ENCODE data around the gene ADAMTS12.

Gene ADAMTS12, protein sequence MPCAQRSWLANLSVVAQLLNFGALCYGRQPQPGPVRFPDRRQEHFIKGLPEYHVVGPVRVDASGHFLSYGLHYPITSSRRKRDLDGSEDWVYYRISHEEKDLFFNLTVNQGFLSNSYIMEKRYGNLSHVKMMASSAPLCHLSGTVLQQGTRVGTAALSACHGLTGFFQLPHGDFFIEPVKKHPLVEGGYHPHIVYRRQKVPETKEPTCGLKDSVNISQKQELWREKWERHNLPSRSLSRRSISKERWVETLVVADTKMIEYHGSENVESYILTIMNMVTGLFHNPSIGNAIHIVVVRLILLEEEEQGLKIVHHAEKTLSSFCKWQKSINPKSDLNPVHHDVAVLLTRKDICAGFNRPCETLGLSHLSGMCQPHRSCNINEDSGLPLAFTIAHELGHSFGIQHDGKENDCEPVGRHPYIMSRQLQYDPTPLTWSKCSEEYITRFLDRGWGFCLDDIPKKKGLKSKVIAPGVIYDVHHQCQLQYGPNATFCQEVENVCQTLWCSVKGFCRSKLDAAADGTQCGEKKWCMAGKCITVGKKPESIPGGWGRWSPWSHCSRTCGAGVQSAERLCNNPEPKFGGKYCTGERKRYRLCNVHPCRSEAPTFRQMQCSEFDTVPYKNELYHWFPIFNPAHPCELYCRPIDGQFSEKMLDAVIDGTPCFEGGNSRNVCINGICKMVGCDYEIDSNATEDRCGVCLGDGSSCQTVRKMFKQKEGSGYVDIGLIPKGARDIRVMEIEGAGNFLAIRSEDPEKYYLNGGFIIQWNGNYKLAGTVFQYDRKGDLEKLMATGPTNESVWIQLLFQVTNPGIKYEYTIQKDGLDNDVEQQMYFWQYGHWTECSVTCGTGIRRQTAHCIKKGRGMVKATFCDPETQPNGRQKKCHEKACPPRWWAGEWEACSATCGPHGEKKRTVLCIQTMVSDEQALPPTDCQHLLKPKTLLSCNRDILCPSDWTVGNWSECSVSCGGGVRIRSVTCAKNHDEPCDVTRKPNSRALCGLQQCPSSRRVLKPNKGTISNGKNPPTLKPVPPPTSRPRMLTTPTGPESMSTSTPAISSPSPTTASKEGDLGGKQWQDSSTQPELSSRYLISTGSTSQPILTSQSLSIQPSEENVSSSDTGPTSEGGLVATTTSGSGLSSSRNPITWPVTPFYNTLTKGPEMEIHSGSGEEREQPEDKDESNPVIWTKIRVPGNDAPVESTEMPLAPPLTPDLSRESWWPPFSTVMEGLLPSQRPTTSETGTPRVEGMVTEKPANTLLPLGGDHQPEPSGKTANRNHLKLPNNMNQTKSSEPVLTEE (N-terminal part only)

GRCh38 chr5:33891788-33892619, at the start of gene ADAMTS12:
TSS of gene ADAMTS12 (minus strand) at chr5:33891990. CDS start at chr5:33891856, 134 bp downstream.
- H3K4me1 ChIP-seq (ENCODE audit: low read length), result peaks cover 6% of the 10 kb centered on the region
- H4K20me1 ChIP-seq (ENCODE audit: insufficient read depth, low read length), result no peaks in the 10 kb centered on the region
- no peaks in the 10 kb centered on the region for H3K9me3 ChIP-seq (ENCODE audit: insufficient read depth, low read length)
- H3K4me3 ChIP-seq (ENCODE audit: low read length), result no peak within 1 kb of the TSS
- TF ChIP-seq EZH2phosphoT487 (IDR thresholded peaks at IDR 0.05; ENCODE audit: low read depth) (no peak), CTCF (IDR thresholded peaks at IDR 0.05; ENCODE audit: low read depth, low read length) (no peak)
- no peaks in the 10 kb centered on the region for H3K79me2 ChIP-seq (ENCODE audit: low read length)
- no peak within 1 kb of the TSS for H3K27ac ChIP-seq (ENCODE audit: low read length)
- no peaks in the 10 kb centered on the region for H3K27me3 ChIP-seq (ENCODE audit: low read depth, low read length)
- no peak within 1 kb of the TSS for H3K4me2 ChIP-seq (ENCODE audit: low read length)
- H3K36me3 ChIP-seq (replicated peaks; ENCODE audit: low read depth, low read length), result no peaks in the 10 kb centered on the region
- no peak within 1 kb of the TSS for H3K9ac ChIP-seq (ENCODE audit: low read length)
- no peak within 1 kb of the TSS for H2AFZ ChIP-seq (ENCODE audit: low read depth, low read length)

DNA sequence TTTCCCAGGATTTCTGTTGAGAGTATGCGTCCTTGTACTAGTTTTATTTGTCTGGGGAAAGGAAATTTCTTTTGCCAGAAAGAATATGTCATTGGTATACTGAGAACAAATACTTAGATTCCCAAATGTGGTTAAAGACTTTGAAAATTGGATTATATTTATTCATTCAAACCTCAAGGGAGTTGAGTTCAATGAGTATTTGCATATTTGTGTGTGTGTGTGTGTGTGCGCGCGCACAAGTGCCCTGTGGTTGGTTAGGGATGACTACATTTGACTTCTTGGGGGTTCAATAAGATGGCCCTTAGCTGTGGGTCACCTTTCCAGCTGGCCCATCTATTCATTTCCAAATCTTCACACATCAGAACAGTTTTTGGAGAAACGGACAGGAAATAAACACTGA, 49.3 kb upstream of the ADAMTS12 start:
- Histone ChIP-seq H3K4me3 (ENCODE audit: low read length) (no peak overlapping the region), H4K20me1 (ENCODE audit: insufficient read depth, low read length) (no peaks in the 10 kb centered on the region), H3K4me1 (ENCODE audit: low read length) (no peaks in the 10 kb centered on the region), H3K79me2 (ENCODE audit: low read length) (no peaks in the 10 kb centered on the region), H2AFZ (ENCODE audit: low read depth, low read length) (no peak overlapping the region), H3K36me3 (replicated peaks; ENCODE audit: low read depth, low read length) (no peaks in the 10 kb centered on the region), H3K9ac (ENCODE audit: low read length) (no peak overlapping the region), H3K9me3 (ENCODE audit: insufficient read depth, low read length) (no peaks in the 10 kb centered on the region), H3K27me3 (ENCODE audit: low read depth, low read length) (no peaks in the 10 kb centered on the region), H3K27ac (ENCODE audit: low read length) (no peak overlapping the region), H3K4me2 (ENCODE audit: low read length) (no peak overlapping the region)
- TF ChIP-seq CTCF (IDR thresholded peaks at IDR 0.05; ENCODE audit: low read depth, low read length) (no peak), EZH2phosphoT487 (IDR thresholded peaks at IDR 0.05; ENCODE audit: low read depth) (no peak)

- Histone ChIP-seq H3K27ac (ENCODE audit: low read length) (no peak overlapping the region), H3K27me3 (ENCODE audit: low read depth, low read length) (no peaks in the 10 kb centered on the region), H3K4me3 (ENCODE audit: low read length) (no peak overlapping the region), H3K9ac (ENCODE audit: low read length) (no peak overlapping the region), H3K79me2 (ENCODE audit: low read length) (no peaks in the 10 kb centered on the region), H3K4me1 (ENCODE audit: low read length) (0 out of 2 replicates have a peak, but pooled peaks cover under 1% of the 10 kb centered on the region), H3K36me3 (replicated peaks; ENCODE audit: low read depth, low read length) (no peaks in the 10 kb centered on the region), H4K20me1 (ENCODE audit: insufficient read depth, low read length) (no peaks in the 10 kb centered on the region), H3K4me2 (ENCODE audit: low read length) (no peak overlapping the region), H3K9me3 (ENCODE audit: insufficient read depth, low read length) (no peaks in the 10 kb centered on the region), H2AFZ (ENCODE audit: low read depth, low read length) (no peak overlapping the region)
- no peak for TF ChIP-seq EZH2phosphoT487 (IDR thresholded peaks at IDR 0.05; ENCODE audit: low read depth)
- no peak for TF ChIP-seq CTCF (IDR thresholded peaks at IDR 0.05; ENCODE audit: low read depth, low read length)
These were observed 47.9 kb upstream of the ADAMTS12 start for GRCh38 chr5:33939556-33940262.
